Neural progenitor cell (in vitro differentiated cells): Measurements from ENCODE around the gene DISP2. TPM values are rescaled to one million over a fixed set of nuclear protein-coding genes. Genes with fewer than 3 reads are reported as not detected.

Source experiments
- DNase-seq: peaks from one replicate; pipeline ENCODE4 v3.0.0-alpha.2; 2016; ENCODE audit warnings: low spot score
- H2AFZ ChIP-seq: fragments of 200-600 bp; sonication (generic); replicated peaks from 2 replicates; pipeline ENCODE4 v1.6.1; 2016; ENCODE audit warnings: antibody characterized with exemption
- H3F3A ChIP-seq: fragments of 200-600 bp; sonication (generic); 2 replicates; pipeline ENCODE4 v1.6.1; 2016; ENCODE audit warnings: antibody characterized with exemption, low read depth
- H3K27ac ChIP-seq: fragments of 200-600 bp; sonication (generic); 2 replicates; pipeline ENCODE4 v1.5.1; 2016; ENCODE audit warnings: mild to moderate bottlenecking
- H3K27me3 ChIP-seq: fragments of 200-600 bp; sonication (generic); 2 replicates; pipeline ENCODE4 v1.6.1; 2016; ENCODE audit warnings: mild to moderate bottlenecking, moderate library complexity
- H3K36me3 ChIP-seq: fragments of 200-600 bp; sonication (generic); 2 replicates; pipeline ENCODE4 v1.5.1; 2016
- H3K4me1 ChIP-seq: fragments of 200-600 bp; sonication (generic); 2 replicates; pipeline ENCODE4 v1.6.1; 2016; ENCODE audit warnings: mixed run types
- H3K4me2 ChIP-seq: fragments of 200-600 bp; sonication (generic); 2 replicates; pipeline ENCODE4 v1.6.1; 2016
- H3K4me3 ChIP-seq: fragments of 200-600 bp; sonication (generic); 2 replicates; pipeline ENCODE4 v1.5.1; 2016
- H3K79me2 ChIP-seq: fragments of 200-600 bp; sonication (generic); 2 replicates; pipeline ENCODE4 v1.6.1; 2016; ENCODE audit warnings: low read depth
- H3K9ac ChIP-seq: fragments of 200-600 bp; sonication (generic); 2 replicates; pipeline ENCODE4 v1.6.1; 2016
- H3K9me3 ChIP-seq: fragments of 200-600 bp; sonication (generic); 2 replicates; pipeline ENCODE4 v1.5.1; 2016; ENCODE audit warnings: low read depth
- H4K20me1 ChIP-seq: fragments of 200-600 bp; sonication (generic); 2 replicates; pipeline ENCODE4 v1.6.1; 2016; ENCODE audit warnings: low read depth
- H3K27ac Mint-ChIP-seq: 3 replicates; pipeline ENCODE4 v1.8.0; 2021; ENCODE audit warnings: mixed read lengths
- H3K27me3 Mint-ChIP-seq: 2 replicates; pipeline ENCODE4 v1.8.0; 2022; ENCODE audit warnings: low read depth, mild to moderate bottlenecking, inconsistent platforms, moderate library complexity, mixed read lengths; ENCODE audit not compliant: insufficient read depth
- H3K36me3 Mint-ChIP-seq: 3 replicates; pipeline ENCODE4 v1.8.0; 2021; ENCODE audit warnings: mixed read lengths
- H3K4me1 Mint-ChIP-seq: 3 replicates; pipeline ENCODE4 v1.8.0; 2021; ENCODE audit warnings: mixed read lengths
- H3K4me3 Mint-ChIP-seq: 3 replicates; pipeline ENCODE4 v1.8.0; 2021; ENCODE audit warnings: mild to moderate bottlenecking, moderate library complexity, mixed read lengths
- H3K9me3 Mint-ChIP-seq: 3 replicates; pipeline ENCODE4 v1.8.0; 2020; ENCODE audit warnings: mixed read lengths
- CTCF ChIP-seq: fragments of 200-600 bp; sonication (generic); IDR thresholded peaks from 2 replicates; pipeline ENCODE4 v1.5.1; 2017; ENCODE audit warnings: antibody characterized with exemption, mild to moderate bottlenecking
- EZH2 ChIP-seq: fragments of 200-600 bp; sonication (generic); IDR thresholded peaks from 2 replicates; pipeline ENCODE4 v1.6.1; 2017; ENCODE audit warnings: antibody characterized with exemption, mild to moderate bottlenecking, moderate library complexity
- EZH2phosphoT487 ChIP-seq: fragments of 200-600 bp; sonication (generic); IDR thresholded peaks from 2 replicates; pipeline ENCODE4 v1.6.1; 2017; ENCODE audit warnings: antibody characterized with exemption
- total RNA-seq: library from RNA; depleted of rRNA; stranded (reverse); fragments of >200 nt; gene quantifications from 2 replicates; pipeline ENCODE4 v1.2.3, GENCODE V29; 2015; ENCODE audit warnings: low replicate concordance

DISP2 gene
- total RNA-seq, 1 donor from 2014 or later, result not detected

- H2AFZ ChIP-seq, result no peak overlapping the region
- H3K27me3 ChIP-seq, result peaks cover 31% of the 10 kb centered on the region
- no peak overlapping the region for H3K4me2 ChIP-seq
- TF ChIP-seq EZH2, result no peak
- no peak for TF ChIP-seq EZH2phosphoT487
- TF ChIP-seq CTCF, result no peak
- peaks cover 14% of the 10 kb centered on the region for H3K4me1 ChIP-seq
- H4K20me1 ChIP-seq, result peaks cover 14% of the 10 kb centered on the region
- no peak overlapping the region for H3K27ac ChIP-seq
- H3K27me3 Mint-ChIP-seq, result peaks cover 5% of the 10 kb centered on the region
- H3K36me3 ChIP-seq, result no peaks in the 10 kb centered on the region
- H3K9ac ChIP-seq, result no peak overlapping the region
- H3K4me1 Mint-ChIP-seq, result peaks cover 47% of the 10 kb centered on the region
- no peak overlapping the region for H3K27ac Mint-ChIP-seq
- no peaks in the 10 kb centered on the region for H3K9me3 ChIP-seq
- no peaks in the 10 kb centered on the region for H3K79me2 ChIP-seq
- no peak overlapping the region for H3K4me3 ChIP-seq
- no peak for DNase-seq
- H3K36me3 Mint-ChIP-seq, result no peaks in the 10 kb centered on the region
- H3K4me3 Mint-ChIP-seq, result no peak overlapping the region
- no peaks in the 10 kb centered on the region for H3K9me3 Mint-ChIP-seq
- peaks cover 12% of the 10 kb centered on the region for H3F3A ChIP-seq
These were observed 25.8 kb upstream of the DISP2 start for GRCh38 chr15:40332113-40332781.

GRCh38 chr15:40333922-40334492, 24.0 kb upstream of the DISP2 start:
- no peaks in the 10 kb centered on the region for H3K36me3 ChIP-seq
- no peak overlapping the region for H3K4me2 ChIP-seq
- Mint-ChIP-seq H3K27me3 (peaks cover 3% of the 10 kb centered on the region), H3K36me3 (no peaks in the 10 kb centered on the region), H3K9me3 (no peaks in the 10 kb centered on the region), H3K4me1 (peaks cover 35% of the 10 kb centered on the region), H3K27ac (no peak overlapping the region), H3K4me3 (no peak overlapping the region)
- H3K4me3 ChIP-seq, result no peak overlapping the region
- no peaks in the 10 kb centered on the region for H3K9me3 ChIP-seq
- no peaks in the 10 kb centered on the region for H3K4me1 ChIP-seq
- peaks cover 18% of the 10 kb centered on the region for H3K27me3 ChIP-seq
- DNase-seq, result no peak
- H3K79me2 ChIP-seq, result no peaks in the 10 kb centered on the region
- H3F3A ChIP-seq, result no peaks in the 10 kb centered on the region
- H3K27ac ChIP-seq, result no peak overlapping the region
- H4K20me1 ChIP-seq, result no peaks in the 10 kb centered on the region
- no peak overlapping the region for H2AFZ ChIP-seq
- TF ChIP-seq EZH2phosphoT487, result no peak
- TF ChIP-seq CTCF, result no peak
- no peak for TF ChIP-seq EZH2
- no peak overlapping the region for H3K9ac ChIP-seq

GRCh38 chr15:40334541-40334940, 23.5 kb upstream of the DISP2 start:
- DNase-seq, result no peak
- no peaks in the 10 kb centered on the region for H3K79me2 ChIP-seq
- H3K9me3 Mint-ChIP-seq, result no peaks in the 10 kb centered on the region
- no peak overlapping the region for H3K4me2 ChIP-seq
- peaks cover 30% of the 10 kb centered on the region for H3K4me1 Mint-ChIP-seq
- no peak overlapping the region for H3K4me3 Mint-ChIP-seq
- H3K4me1 ChIP-seq, result no peaks in the 10 kb centered on the region
- peaks cover 3% of the 10 kb centered on the region for H3K27me3 Mint-ChIP-seq
- H2AFZ ChIP-seq, result no peak overlapping the region
- no peak overlapping the region for H3K27ac ChIP-seq
- H3K9ac ChIP-seq, result no peak overlapping the region
- no peaks in the 10 kb centered on the region for H3K36me3 Mint-ChIP-seq
- no peak overlapping the region for H3K27ac Mint-ChIP-seq
- H3K27me3 ChIP-seq, result peaks cover 15% of the 10 kb centered on the region
- H3K9me3 ChIP-seq, result no peaks in the 10 kb centered on the region
- no peaks in the 10 kb centered on the region for H3F3A ChIP-seq
- H3K36me3 ChIP-seq, result no peaks in the 10 kb centered on the region
- H4K20me1 ChIP-seq, result no peaks in the 10 kb centered on the region
- TF ChIP-seq EZH2phosphoT487 (no peak), EZH2 (no peak)
- H3K4me3 ChIP-seq, result no peak overlapping the region
